Dermis blood vessel endothelial cell (primary cell): ENCODE results near the gene VAV2. TPM values are rescaled to one million over a fixed set of nuclear protein-coding genes. Genes with fewer than 3 reads are reported as not detected.
"Not testable (repeated sequence)": the region's sequence is repeated elsewhere in the genome, so short reads cannot be mapped to it uniquely, and the experiment has no call there.

Source experiments
- DNase-seq: peaks from one replicate; pipeline ENCODE4 v3.0.0; 2010
- total RNA-seq: library from RNA; depleted of rRNA; stranded (reverse); fragments of >200 nt; gene quantifications from 2 replicates; pipeline ENCODE4 v1.2.3, GENCODE V29; 2014

The VAV2 gene
- total RNA-seq, 1 donor from 2014 or later = 19.6 TPM

DNA sequence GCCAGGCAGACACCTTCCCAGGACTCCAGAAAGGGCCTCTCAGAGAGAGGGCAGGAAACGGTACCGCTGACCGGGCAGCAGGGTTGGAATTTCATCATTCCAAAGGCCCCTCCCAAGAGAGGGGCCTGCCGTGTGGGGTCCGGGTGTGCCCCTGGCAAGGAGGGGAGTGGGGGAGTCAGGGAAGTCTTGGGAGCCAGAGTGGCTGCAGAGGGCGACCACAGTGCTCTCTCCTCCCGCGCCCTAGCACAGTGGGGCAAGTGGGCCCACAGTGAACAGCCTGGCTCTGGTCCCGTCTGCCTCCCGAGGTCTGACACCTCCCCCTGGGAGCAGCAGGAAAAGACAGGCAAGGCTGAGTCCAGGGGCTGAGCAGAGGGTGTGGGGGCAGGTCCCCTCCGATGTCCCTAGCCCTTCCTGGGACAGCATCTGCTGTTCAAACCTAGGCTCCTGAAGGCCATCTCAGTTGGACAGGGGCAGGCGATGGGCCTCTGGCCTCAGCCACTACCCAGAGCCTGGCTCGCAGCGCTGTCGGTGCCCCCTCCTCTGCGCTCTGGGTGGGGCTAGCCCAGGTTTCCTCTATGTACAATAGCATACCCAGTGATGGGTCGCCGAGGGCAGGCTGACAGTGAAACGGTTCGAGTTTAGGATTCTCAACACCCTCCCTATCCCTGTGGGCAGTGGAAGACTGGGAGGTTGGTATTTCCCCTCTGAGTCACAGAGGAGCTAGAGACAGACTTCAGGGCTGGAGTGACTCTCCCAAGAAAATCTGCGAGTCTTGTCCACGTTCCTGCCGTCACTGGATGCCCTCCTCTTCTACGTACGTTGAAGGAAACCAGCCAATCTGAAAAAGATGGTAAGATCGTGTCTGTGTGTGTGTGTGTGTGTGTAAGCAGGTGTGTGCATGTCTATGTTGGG lies 228.6 kb downstream of the VAV2 start:
- peak; percentile 28 for DNase-seq

DNA sequence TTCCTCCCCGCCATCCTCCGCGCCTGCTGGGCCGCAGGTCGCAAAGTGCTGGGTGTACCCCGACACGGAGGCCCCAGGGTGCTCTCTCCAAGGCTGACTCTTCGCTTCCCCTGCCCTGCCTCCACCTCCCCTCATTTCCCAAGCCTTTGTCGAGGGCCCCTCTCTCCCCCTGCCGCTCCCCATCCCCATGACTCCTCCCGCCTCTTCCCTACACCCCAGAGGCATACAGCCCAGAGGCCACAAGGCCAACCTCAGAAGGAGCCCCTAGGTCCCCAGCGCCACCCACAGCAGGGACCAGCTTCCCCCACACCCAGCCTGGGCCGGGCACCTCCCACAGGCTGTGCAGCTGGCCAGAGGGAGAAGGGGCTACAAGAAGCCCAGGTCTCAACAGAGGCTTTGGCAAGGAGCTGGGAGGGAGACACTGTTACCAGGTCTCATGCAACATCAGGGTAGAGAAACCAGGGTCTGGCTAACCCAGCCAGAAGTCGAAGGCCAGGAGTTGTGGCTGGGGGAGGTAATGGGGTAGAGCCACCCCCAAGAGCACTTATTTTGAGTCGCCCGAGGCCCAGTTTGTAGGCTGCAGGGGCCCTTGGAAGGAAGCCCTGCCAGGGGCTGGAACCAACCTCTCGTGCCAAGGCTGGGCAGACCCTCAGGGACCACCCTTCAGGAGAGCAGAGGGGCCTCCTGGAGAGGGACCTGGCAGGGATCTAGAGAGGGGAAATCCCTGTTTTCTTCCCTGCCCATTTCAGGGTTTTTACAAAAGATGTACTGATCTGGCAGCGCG lies 229.4 kb downstream of the VAV2 start:
- DNase-seq = no peak

DNA sequence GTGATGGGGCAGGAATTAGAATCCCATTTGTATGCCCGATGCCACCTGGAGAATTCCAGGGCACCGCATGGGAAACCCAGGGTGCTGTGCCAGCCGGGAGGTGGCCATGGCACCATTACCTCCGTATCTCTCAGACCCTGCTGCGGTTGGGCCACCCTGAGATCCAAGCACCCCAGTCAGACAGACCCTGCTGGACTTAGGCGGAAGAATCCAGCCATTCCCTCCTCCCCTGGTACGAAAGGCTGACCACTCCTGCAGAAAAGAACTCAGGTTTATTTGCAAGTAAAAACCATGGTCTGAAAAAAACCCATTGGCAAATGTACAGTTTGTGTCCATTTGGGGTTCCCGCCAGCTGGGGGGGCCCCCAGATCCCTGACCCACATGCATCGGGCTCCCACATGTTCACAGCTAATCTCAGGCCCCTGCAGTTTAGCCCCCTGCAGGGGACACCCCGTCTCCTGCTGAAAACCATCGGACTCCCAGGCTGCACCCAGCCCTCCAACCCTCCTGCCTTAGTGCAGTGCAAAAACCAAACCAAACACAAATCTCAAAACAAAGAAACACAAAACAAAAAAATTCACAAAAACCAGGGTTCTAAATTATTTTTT lies 230.4 kb downstream of the VAV2 start:
- no peak for DNase-seq

DNA sequence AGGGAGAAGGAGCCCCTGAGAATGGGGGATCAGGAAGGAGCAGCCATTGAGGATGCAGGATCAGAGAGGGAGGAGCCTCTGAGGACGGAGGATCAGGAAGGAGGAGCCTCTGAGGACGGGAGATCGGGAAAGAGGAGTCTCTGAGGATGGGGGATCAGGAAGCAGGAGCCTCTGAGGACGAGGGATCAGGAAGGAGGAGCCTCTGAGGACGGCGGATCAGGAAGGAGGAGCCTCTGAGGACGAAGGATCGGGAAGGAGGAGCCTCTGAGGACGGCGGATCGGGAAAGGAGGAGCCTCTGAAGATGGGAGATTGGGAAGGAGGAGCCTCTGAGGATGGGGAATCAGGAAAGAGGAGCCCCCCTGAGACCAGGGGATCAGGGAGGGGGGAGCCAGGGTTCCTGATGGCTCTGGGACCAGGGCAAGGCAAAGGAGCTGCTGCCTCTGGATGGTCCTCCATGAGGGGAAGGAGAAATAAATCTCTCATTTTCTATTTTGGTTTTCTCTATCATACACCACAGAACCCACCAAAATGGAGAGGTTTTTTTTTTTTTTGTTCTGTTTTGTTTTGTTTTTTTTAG lies 231.3 kb downstream of the VAV2 start:
- DNase-seq = no peak

DNA sequence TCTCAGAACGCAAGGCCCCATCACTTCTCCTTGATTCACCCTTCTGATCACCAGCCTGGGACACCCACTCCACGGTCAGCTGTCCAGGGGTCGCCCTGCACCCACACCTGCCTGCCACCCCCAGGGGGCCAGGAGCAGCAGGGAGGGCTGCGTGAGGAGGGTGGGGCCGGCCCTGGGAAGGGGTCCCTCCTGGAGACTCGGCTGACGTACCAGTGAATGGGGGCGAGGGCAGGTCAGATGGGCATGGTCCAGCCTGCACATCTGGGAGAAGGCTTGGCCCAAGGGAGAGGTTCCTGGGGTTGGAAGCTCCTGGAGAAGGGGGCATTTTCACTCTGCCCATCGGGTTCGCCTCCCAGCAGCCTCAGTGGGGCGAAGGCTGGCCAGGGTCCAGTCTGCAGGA lies 232.2 kb downstream of the VAV2 start:
- DNase-seq = no peak

DNA sequence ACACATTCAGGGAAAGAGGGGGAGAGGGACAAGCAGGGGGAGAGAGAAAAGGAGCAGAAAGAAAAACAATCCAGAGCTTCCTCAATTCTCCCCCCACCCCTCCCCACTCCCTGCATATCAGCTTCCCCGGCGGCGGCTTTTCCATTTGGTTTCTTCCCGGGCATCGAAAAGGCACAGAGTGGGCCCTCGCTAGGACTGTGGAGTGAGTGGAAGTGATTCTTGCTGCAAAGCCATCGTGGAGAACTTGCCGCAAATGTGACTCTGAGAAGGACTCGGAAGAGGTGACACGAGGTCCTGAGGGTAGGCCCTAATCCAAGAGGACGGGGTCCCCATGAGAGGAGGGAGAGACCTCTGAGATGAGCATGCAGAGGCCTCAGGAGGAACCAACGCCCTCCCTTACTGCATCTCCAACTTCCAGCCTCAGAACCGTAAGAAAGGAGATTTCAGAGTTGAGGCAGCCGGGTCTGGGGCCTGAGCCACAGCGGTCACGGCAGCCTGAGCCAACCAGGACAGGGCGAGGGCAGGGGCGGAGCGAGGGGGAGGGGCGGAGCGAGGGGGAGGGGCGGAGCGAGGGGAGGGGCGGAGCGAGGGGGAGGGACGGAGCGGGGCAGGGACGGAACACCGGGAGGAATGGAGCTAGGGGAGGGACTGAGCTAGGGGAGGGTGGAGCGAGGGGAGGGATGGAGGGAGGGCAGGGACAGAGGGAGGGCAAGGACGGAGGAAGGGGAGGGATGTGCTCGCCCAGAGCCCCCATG lies 232.8 kb downstream of the VAV2 start:
- DNase-seq = no peak

DNA sequence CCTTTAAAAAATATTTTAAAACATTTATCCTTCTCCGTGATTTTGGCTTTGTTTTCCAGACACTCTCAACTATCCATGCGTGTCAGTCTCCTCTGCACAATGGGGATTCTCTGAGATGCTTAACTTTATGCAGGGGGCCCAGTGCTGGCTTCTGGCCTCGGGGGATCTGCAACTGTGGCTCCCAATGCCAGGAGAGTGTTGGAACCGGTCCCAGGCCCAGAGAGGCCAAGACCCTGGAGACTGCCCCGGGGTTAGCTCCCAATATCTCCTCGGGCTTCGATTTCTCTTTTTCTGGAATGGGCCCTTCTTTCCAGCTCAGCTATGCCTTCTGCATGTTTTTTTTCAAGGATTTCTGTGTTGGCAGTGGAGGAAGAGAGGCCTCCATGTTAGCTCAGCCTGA lies 233.9 kb downstream of the VAV2 start:
- DNase-seq = no peak

DNA sequence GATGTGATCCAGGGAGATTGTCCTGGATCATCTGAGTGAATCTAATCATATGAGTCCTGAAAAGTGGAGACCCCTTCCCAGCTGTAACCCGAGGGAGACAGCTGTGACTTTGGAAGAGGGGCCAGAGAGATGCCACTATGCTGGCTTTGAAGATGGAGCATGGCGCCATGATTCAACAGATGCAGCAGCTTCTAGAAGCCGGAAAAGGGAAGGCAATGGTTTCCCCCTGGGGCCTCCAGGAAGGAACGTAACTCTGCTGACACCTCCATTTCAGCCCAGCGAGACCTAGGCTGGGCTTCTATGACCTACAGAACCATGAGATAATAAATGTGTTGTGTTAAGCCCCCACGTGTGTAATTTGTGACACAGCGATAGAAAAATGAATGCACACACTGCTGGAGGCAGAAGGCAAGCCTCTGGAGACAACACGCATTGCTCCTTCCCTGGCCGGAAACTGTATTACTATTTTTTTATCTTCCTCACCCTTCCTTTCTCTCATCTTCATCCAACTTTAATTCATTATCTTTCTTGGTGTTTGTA lies 237.4 kb downstream of the VAV2 start:
- no peak for DNase-seq

DNA sequence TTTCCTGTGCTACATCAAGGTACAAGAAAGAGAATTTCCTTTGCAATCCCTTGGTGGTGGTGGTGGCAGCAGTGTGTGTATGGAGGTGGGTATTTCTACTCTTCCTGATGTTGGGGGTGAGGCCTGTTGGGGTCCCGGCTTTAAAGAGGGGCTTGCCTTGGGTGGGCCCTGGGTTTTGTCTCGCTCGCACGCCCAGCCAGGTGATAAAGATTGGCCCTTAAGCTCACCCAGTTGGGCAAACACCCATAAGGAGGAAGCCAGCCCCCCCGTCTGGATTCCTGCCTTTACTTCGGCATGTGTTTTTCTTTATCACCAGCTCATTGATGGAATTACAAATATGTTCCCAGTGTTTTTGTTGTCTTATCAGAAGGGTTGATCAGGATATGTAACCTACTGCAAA lies 237.9 kb downstream of the VAV2 start:
- no peak for DNase-seq

DNA sequence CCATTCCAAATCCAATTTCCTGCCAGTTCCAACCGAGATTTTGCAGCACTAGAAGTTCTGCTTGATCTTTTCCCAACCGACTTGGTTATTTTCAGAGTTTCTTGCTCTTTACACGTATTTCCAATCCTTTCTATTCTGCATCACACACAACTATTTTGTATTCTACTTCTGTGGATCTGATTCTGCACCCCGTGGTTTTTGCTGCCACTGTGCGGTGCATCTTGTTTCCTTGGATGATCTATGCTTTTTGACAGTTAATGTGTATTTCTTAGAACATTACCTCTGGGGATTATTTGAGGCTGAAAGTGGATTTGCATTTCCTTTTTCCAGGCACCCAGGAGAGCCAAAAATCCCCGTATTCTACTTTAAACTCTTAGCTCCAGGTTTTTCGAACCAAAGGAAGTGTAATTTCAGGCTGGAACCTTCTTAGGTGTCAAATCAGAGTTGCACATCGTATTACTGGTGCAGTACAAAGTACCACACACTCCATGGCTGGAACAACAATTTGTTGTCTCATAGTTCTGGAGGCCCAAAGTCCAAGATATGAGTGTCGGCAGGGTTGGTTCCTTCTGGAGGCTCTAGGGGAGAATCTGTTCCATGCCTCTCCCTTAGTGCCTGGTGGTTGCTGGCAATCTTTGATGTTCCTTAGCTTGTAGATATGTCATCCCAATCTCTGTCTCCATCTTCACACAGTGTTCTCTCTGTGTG lies 239.2 kb downstream of the VAV2 start:
- DNase-seq = no peak

DNA sequence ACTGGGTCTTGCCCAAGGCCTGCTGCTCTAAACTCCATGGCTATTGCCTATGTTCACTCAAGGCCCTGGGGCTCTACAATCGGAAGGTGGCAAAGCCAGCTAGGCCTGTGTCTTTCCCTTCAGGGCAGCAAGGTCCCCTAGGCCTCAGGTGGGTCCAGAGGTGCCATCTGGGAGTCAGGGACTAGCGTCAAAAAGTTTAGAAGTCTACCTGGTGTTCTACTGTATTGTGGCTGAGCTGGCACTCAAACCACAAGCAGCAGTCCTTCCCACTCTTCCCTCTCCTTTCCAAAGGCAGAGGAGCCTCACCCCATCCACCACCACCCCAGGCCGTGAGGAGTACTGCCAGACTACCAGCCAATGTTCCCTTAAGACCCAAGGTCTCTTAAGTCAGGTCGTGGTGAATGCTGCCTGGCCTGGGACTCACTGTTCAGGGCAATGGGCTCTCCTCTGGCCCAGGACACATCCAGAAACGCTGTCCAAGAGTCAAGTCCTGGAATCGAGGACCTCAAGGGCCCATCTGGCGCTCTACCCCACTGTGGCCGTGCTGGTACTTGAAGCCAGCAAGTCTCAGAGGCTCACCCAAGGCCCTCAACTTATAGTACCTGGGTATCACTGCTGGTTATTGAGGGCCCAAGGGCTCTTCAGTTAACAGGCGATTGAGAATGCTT lies 241.0 kb downstream of the VAV2 start:
- DNase-seq = no peak

DNA sequence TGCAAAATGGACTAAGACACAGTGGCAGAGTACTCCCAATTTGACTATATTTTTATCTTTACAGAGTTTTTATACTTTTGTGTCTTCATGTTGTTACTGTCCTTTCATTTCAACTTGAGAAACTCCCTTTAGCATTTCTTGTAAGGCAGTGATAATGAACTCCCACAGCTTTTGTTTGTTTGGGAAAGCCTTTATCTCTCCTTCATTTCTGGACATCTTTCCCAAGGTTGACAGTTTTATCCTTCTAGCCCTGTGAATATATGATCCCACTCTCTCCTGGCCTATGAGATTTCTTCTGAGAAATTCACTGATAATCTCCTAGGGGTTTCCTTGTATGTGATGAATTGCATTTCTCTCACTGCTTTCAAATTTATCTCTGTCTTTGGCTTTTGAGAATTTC lies 244.8 kb downstream of the VAV2 start:
- no peak for DNase-seq

DNA sequence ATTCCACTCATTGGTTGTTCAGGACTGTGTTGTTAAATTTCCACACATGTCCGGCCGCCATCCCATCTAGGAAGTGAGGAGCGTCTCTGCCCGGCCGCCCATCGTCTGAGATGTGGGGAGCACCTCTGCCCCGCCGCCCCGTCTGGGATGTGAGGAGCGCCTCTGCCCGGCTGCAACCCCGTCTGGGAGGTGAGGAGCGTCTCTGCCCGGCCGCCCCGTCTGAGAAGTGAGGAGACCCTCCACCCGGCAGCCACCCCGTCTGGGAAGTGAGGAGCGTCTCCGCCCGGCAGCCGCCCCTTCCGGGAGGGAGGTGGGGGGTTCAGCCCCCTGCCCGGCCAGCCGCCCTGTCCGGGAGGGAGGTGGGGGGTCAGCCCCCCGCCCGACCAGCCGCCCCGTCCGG lies 247.6 kb downstream of the VAV2 start:
- not testable (repeated sequence) for DNase-seq

DNA sequence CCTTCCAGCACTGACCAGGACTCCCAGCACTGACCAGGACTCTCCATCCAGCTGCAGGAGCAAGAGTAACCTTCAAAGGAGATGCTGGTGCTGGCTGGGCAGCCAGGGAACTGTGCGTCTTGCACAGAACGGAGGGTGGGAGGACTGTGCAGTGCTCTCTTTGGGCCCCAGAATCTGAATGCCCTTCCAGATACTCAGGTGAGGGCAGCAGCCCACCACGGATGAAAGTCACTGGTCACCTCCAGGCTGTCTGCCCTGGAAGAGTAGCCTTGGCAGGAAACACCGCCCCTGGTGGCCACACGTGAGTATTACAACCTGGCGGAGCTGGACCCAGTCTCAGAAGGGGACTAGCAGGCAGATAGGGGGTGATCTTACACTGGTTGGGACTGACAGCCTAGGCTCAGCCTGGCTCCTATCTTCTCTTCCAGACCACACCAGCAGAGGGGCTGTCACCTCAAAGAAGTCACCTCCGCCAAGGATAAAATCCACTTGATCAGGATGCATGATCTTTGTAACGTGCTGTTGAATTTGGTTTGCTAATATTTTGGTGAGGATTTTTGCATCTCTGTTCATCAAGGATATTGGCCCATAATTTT lies 249.2 kb downstream of the VAV2 start:
- DNase-seq = peak; percentile 82

DNA sequence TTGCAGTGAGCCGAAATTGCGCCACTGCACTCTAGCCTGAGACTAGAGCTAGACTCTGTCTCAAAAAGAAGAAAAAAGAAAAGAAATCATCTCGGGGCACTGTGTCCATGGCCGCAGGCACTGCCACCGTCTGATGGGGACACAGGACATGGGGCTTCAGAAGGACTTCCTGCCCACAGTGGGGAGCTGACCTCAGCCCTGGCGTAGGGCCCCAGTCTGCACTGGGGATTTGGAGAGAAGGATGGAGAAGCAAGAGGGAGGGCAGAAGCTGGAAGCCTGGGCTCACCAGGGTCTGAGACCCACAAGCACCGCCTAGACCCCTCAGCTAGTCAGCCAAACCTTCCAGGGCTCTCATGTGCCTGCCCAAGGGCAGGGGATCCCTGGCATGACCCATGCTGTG lies 249.9 kb downstream of the VAV2 start:
- DNase-seq = no peak

DNA sequence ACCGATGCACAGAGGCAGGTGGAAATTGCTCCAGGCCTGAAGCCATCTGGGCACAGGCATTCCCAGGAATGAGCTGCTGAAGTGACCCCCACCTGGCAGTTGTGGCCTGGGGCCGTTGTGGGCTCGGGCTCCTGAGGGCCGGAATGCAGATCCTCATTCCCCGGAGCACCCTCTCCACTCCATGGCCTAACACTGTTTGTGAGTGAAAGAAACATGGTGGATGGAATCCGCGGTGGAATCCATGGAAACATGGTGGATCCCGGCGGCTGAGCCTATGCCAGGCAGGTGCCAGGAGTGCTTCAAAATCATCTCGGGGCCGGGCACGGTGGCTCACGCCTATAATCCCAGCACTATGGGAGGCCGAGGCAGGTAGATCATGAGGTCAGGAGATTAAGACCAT lies 250.4 kb downstream of the VAV2 start:
- DNase-seq = no peak

DNA sequence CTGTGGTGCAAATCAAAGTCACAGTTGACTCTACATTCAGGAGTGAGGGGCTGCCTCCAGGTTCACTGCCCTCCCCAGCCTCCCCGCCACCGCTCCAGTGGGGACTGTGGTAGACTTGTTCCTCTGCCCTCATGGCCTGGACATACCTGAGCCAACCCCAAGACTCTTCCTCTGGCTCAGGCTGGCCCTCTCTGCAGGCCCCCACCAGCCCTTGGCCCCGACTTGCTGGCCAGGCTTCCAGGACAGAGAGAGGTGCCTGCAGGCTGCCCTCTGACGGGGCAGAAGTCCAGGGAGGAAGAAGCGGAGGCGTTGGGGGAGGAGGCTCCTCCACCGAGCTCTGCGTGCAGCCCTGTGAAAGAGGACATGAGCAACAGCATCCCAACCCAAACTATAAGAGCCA lies 251.2 kb downstream of the VAV2 start:
- no peak for DNase-seq

DNA sequence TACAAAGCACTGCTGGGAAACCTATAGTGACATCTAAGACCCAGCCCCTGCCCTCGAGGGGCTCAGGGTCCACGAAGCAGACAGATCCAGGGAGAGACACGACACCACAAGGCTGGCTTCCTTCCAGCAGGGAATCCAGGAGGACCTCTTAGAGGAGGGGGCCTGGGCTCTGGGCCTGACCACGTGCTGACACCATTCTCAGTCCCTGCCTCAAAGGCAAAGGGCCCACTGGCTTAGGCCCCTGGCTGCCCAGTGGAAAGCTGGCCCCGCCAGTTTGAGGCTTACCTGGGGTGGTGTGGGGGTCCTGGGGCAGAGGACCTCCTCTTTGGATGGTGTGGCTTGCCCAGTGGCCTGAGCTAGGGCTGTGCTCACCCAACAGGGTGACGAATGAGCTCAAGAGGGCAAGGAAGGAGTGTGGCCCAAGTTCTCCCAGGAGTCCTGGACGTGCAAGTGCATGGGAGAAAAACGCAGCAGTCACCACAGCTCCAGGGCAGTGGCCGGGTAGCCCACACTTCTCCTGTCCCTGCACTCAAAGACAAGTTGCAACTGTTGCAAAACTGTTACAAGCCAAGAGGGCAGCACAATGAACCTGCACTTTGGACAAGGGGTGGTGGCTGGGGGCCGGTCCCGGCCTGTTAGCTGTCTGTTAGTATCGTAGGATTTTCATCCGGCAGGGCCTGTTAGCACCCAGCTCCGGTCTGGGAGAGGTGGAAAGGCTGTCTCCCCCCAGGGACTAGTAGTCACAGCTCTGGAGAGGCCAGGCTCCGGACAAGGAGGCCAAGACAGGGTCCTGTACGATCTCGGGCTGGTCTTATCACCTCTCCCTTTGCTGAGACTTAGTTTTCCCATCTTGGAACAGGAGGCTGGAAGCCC lies 252.5 kb downstream of the VAV2 start:
- no peak for DNase-seq

DNA sequence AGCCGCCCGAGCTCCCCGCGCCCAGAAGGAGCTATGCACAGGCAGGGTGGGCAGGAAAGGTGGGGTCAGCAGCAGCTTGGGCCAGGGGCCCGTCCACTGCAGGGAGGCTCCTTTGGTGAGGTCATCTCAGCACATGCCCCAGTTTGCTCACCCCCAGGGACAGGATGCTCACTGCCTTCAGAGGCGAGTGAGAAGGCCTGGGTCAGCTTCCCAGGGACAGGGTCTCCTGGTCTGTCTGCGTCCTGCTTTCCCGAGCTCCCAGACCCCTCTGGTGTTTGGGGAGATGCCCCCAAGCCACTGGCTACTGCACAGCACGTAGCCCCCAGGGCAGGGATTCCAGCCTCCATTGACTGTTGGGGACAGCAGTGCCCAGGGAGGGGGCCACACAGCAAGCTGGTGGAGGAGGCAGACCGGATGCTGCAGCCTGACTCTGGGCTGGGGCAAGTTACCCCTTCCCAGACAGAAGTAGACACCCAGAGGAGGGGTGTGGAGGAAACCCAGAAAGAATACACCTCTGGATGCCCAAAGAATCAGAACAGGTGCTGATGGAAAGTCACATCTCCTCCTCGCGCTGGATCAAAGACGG lies 253.4 kb downstream of the VAV2 start:
- DNase-seq = no peak
